ENCODE results near the gene DPP8.
"Not testable (repeated sequence)": the region's sequence is repeated elsewhere in the genome, so short reads cannot be mapped to it uniquely, and the experiment has no call there.

The DPP8 gene

GRCh38 chr15:65516997-65517865 lies at the start of gene DPP8:
DPP8 (minus strand) TSS chr15:65517689; CDS start chr15:65512553, 5,136 bp downstream.
- peak; percentile 88 for DNase-seq (ENCODE audit: low spot score)

- no peak for DNase-seq (ENCODE audit: low spot score)
Measured at GRCh38 chr15:65561934-65562333, 44.4 kb upstream of the DPP8 start.

DNA sequence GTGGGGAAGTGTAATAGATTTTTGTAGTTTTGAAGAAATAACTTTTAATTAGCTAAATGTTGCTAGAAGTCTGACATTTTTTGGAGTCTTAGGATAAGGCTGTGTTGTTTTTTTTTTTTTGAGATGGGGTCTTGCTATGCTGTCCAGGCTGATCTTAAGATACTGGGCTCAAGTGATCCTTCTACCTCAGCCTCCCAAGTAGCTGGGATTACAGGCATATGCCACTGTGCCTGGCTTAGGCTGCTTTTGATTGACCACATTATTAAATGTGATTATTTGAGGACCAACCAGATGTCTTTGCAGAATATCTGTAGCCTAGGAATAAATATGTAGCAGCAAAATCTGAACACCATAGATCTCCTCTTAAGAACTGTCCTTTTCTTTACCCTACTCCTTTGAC lies 42.5 kb upstream of the DPP8 start:
- DNase-seq (ENCODE audit: low spot score), result no peak

- DNase-seq (ENCODE audit: low spot score), result no peak
Measured at GRCh38 chr15:65558997-65559760, 41.7 kb upstream of the DPP8 start.

DNA sequence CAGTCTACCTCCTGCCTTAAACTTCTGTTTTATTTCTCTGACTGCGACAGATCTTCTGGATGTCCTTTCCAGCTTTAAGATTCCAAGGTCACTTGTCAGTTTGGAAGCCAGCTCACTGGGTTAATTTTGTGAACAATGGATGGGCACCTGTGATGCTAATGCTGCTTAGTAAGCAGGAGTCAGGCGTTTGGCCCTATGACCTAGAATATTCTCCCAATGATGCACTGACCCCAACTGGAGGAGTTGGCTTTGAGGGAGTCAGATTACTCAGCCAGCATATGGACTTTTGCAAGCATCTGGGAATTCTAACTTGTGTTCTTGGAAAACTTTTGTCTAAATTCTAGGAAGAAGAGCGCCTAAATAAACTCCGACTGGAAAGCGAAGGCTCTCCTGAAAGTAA lies 40.8 kb upstream of the DPP8 start:
- peak; percentile 18 for DNase-seq (ENCODE audit: low spot score)

DNA sequence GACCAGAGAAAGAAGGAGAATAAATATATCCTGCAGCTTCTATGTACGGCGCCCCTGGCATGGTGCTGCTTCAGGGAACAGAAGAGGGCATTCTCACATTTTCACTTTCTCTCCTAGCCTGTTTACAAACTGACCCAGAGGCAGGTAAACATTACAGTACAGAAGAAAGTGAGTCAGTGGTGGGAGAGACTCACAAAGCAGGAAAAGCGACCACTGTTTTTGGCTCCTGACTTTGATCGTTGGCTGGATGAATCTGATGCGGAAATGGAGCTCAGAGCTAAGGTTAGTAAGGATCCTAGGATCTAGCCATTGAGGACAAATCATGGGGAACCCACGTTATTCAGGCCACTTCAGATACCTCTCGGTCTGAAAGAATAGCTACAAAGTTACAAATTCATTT lies 39.1 kb upstream of the DPP8 start:
- DNase-seq (ENCODE audit: low spot score), result no peak

GRCh38 chr15:65553691-65554090 lies 36.2 kb upstream of the DPP8 start:
- no peak for DNase-seq (ENCODE audit: low spot score)

DNA sequence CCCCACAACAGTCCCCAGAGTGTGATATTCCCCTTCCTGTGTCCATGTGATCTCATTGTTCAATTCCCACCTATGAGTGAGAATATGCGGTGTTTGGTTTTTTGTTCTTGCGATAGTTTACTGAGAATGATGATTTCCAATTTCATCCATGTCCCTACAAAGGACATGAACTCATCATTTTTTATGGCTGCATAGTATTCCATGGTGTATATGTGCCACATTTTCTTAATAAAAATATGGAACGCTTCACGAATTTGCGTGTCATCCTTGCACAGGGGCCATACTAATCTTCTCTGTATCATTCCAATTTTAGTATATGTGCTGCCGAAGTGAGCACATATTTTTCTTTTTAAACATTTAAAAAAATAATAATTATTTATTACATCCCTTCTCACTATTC lies 35.4 kb upstream of the DPP8 start:
- DNase-seq (ENCODE audit: low spot score), result not testable (repeated sequence)

GRCh38 chr15:65551183-65551582 lies 33.7 kb upstream of the DPP8 start:
- no peak for DNase-seq (ENCODE audit: low spot score)

- DNase-seq (ENCODE audit: low spot score), result peak; percentile 24
Measured at GRCh38 chr15:65550681-65551098, 33.2 kb upstream of the DPP8 start.

- not testable (repeated sequence) for DNase-seq (ENCODE audit: low spot score)
Measured at GRCh38 chr15:65549288-65549687, 31.8 kb upstream of the DPP8 start.

- no peak for DNase-seq (ENCODE audit: low spot score)
Measured at GRCh38 chr15:65547841-65548240, 30.4 kb upstream of the DPP8 start.

DNA sequence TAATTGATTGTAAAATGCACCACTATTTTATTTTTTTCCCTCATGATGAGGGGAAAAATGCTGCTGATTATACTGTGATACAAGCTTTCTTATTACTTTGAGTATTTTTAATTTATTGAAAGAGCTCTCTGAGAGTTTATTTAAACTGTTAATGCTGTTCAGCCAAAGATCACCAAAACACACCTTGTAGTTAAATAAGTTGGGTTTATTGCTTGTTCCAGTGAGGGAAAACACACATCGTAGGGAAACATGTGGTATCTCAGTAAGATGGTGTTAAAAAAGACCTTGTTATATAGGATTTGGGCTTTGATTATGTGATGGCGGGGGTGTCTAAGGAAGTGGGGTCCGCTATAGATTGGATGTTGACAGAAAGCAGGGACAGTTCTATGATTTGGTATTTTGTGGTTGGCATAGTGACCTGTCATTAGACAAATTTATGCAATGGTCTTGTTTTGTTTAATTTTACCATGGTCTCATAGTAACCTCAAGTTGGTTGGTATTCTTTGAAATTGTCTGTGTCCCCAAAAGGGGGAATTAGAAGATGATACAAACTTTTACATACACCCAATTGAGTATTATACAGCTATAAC lies 23.8 kb upstream of the DPP8 start:
- DNase-seq (ENCODE audit: low spot score), result no peak

- DNase-seq (ENCODE audit: low spot score), result no peak
Measured at GRCh38 chr15:65540314-65540713, 22.8 kb upstream of the DPP8 start.

DNA sequence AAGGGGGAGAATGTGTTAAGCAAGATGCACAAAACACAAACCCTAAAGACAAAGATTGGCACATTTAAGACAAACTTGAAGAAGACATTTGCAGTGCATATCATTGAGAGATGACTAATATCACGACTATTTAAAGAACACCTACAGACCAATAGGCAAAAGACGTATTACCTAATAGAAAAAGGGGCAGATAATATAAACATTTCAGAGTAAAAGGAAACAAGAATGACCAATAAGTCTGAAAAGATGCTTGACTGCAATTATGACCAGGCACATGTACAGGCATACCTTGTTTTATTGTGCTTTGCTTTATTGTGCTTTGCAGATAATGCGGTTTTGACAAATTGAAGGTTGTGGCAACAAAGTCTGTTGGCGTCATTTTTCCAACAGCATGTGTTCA lies 17.7 kb upstream of the DPP8 start:
- no peak for DNase-seq (ENCODE audit: low spot score)

DNA sequence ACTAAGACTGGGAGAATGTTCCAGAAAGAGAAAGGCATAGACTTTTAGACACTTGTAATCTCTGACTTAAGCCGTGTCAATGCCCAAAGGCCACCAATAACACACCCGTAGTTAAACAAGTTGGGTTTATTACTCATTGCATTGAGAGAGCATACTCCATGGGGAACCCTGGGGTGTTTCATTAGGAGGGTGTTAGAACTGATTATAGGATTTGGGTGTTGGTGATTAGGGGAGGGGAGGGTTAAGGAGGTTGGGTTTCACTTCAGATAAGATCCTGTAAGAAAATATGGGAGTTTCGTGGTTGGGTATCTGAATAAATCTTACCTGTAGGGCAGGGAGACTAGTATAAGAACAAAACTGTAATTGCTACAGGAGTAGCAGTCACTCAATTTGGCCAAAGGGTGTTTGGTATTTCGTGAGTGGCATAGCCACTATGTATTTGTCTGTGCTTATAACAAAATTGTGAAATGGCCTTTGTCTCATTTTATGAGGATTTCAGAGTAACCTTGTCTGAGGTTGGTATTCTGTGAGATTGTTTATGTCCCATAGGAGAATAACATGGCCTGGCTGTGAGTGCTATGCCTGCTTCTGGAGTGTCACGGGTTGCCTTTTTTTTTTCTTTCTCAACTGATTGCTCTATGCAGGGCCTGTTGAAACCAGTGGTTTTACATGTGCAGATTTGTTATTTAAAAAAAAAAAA lies 15.7 kb upstream of the DPP8 start:
- no peak for DNase-seq (ENCODE audit: low spot score)

DNA sequence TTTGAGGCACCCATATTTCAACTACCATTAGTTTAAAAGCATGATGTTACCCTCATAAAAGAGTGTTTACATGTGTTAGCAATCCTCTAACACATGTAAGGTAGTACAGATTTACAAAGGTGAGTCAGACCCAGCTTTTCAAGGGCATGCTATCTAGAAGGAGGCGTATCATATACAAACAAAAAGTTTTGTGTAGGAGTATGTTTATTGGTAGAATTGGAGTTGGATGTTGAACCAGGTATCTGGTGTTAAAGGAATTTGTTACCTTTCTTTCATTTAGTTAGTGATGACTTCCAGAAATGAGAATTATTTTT lies 15.2 kb upstream of the DPP8 start:
- DNase-seq (ENCODE audit: low spot score), result no peak

DNA sequence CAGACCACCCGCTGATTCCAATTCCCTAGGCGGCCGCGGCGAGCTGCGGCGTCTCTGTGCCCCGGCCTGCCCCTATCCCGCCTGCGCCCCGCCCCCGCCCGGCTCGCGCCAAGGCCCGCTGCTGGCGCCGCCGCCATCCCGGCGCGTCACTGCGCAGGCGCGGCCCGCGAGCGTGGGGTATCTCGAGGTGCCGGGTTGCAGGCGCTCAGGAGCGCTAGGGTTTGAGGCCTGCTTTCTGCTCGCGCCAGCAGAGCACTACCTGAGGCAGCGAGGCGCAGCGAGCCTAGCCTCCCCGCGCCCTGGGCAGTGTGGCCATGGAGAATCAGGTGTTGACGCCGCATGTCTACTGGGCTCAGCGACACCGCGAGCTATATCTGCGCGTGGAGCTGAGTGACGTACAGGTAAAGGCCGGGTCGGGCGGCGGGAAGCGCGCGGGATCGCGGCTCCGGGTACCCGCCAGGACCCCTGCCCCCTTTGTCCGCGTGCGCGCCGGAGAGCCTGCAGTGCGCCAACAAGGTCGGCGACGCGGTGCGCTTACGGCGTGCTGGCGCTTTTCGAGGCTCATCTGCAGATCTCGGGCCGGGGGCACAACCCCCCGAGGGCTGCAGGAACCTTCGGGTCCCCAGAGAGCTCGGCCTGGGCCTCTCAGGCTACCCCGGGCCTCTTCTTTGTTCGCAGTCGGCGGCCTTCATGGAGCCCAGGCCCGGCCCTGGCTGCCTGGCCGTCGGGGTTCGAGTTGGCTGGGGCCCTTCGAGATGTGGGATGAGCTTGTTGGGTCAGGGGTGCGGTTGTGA lies 13.0 kb upstream of the DPP8 start, which contains the start of gene HACD3:
TSS of gene HACD3 (plus strand) at position 146 of the 794 bp plus-strand sequence. CDS start at position 315, 169 bp downstream.
- peak; percentile 93 for DNase-seq (ENCODE audit: low spot score)

- DNase-seq (ENCODE audit: low spot score), result no peak
Measured at GRCh38 chr15:65529762-65530317, 12.4 kb upstream of the DPP8 start.

DNA sequence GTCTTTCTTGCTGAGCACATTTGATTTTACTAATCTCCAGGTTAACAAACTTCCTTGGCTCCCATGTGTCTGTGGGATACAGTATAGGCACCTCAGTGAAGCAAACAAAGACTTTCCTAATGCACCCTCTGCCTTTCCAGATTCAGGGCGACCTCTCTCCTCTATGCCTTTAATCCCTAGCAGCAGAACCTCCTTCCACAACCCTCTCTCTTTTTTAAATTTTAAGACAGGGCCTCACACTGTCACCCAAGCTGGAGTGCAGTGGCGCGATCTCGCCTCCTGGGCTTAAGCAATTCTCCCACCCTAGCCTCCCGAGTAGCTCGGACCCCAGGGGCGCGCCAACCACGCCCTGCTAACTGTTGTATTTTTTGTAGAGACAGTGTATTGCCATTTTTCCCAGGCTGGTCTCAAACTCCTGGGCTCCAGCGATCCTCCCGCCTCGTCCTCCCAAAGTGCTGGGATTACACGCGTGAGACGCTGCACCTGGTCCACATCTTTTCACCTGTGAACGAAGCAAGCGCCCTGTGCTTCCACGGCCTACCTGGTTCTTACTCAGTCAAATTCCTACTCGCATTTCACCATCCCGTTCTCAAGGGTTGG lies 11.1 kb upstream of the DPP8 start:
- no peak for DNase-seq (ENCODE audit: low spot score)

GRCh38 chr15:65525622-65526021 lies 8.1 kb upstream of the DPP8 start:
- DNase-seq (ENCODE audit: low spot score), result no peak

All from hepatic stellate cell (primary cell).